Activated T-cell treated with anti-CD3 and anti-CD28 coated beads, Interleukin-2, amount 50 U/mL, for 4 hours (primary cell): Measurements from ENCODE around the gene IGFBP5. TPM values are rescaled to one million over a fixed set of nuclear protein-coding genes. Genes with fewer than 3 reads are reported as not detected.

Source experiments
- ATAC-seq, 2 donors: fragments of 200-7000 bp; cut with Tn5 transposase; one replicate each; pipeline ENCODE4 v1.10.0; 2021
- DNase-seq: peaks from one replicate; pipeline ENCODE4 v3.0.0-alpha.2; 2020
- H3K27me3 Mint-ChIP-seq: one replicate; pipeline ENCODE4 v1.8.0; 2021; ENCODE audit warnings: low read depth, mixed read lengths
- H3K36me3 Mint-ChIP-seq: one replicate; pipeline ENCODE4 v1.8.0; 2022; ENCODE audit warnings: mixed read lengths; ENCODE audit not compliant: insufficient read depth
- H3K4me1 Mint-ChIP-seq: one replicate; pipeline ENCODE4 v1.8.0; 2021; ENCODE audit warnings: low read depth, mixed read lengths
- H3K4me3 Mint-ChIP-seq: one replicate; pipeline ENCODE4 v1.8.0; 2021; ENCODE audit warnings: mild to moderate bottlenecking, moderate library complexity, mixed read lengths
- H3K9me3 Mint-ChIP-seq: one replicate; pipeline ENCODE4 v1.8.0; 2021; ENCODE audit warnings: mixed read lengths
- total RNA-seq, 3 donors: library from RNA; stranded (reverse); gene quantifications; one replicate each; pipeline ENCODE4 v1.2.1, GENCODE V29; 2021

IGFBP5 gene
- total RNA-seq, 3 donors from 2014 or later, result 1.8 to 2.7 (median 2.4) TPM

DNA sequence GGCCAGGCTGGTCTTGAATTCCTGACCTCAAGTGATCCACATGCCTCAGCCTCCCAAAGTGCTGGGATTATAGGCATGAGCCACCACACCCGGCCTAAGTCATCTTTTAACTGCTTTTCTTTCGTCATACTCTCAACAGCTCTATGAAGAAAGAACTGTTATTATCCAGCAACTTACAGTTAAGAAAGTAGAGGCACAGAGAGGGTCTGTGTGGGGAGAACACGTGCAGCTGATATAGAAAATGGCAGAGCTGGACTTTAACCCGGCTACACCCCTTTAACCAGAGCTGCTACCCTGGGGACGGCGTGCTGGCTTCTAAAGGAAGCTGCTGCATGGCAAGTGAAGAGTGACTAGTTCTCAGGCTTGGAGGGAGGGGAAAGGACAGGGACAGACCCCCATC is 36.6 kb downstream of the IGFBP5 start:
- peaks cover 4% of the 10 kb centered on the region for H3K27me3 Mint-ChIP-seq
- H3K9me3 Mint-ChIP-seq, result no peaks in the 10 kb centered on the region
- ATAC-seq (no peak), DNase-seq (no peak)
- H3K4me3 Mint-ChIP-seq, result no peak overlapping the region
- H3K36me3 Mint-ChIP-seq, result no peaks in the 10 kb centered on the region
- H3K4me1 Mint-ChIP-seq, result no peaks in the 10 kb centered on the region

DNA sequence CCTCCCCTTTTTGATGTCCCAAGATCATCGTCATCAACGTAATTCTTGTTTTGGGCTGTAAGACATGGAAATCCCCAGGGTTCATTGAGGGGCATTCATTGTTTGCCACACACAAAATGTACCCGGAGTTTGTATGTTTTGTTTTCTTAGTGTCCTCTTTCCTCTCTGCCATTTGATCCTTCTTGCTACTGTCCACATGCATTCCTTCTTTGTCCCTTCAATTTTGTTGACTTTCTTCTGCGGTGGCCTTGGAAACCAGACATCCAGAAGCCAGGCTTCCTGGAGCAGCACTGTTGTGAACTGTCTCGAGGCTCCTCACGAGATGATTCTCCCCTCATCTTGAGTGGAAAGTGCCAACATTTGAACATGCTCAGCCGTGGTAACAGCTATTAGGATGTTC is 37.4 kb downstream of the IGFBP5 start:
- H3K4me3 Mint-ChIP-seq, result no peak overlapping the region
- H3K9me3 Mint-ChIP-seq, result no peaks in the 10 kb centered on the region
- H3K27me3 Mint-ChIP-seq, result peaks cover 11% of the 10 kb centered on the region
- no peaks in the 10 kb centered on the region for H3K36me3 Mint-ChIP-seq
- no peak for DNase-seq
- ATAC-seq, result no peak
- no peaks in the 10 kb centered on the region for H3K4me1 Mint-ChIP-seq

DNA sequence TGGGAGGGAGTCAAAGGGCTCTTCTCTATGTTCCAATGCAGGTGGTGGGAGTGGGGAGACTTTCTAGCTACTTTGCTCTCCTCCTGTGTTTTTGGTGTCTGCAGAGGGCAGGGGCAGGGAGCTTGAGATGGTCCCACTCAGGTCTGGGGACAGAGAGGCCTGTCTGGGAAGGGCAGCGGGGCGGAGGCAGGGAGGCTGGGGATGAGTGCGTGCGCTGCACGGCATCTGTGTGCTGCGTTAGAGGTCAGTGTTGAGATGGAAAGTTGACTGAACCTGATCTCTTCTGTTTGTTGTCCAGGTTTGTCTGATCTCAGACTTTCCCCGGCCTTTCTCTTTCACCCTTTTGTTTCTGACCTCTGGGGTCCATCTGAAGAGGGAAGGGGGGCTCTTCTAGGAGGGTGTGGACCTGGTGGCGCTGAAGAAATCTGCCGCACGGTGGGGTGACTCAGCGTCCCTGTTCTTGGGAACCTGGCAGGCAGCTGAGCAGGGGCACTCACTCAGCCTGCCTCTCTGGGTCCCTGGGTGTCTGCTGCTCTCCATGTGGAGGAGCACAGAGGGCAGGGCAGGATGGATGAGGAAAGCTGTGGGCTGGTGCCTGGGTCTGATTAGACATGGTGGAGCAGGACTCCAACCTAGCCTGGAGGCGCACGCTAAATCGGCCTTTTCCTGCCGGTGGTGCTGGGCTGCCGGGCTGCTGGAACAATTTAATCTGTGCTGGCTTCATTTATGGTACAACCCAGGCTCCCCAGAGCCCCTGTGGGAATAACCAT is 38.1 kb downstream of the IGFBP5 start:
- Mint-ChIP-seq H3K27me3 (peaks cover 16% of the 10 kb centered on the region), H3K9me3 (no peaks in the 10 kb centered on the region), H3K4me1 (no peaks in the 10 kb centered on the region), H3K4me3 (no peak overlapping the region), H3K36me3 (no peaks in the 10 kb centered on the region)
- no peak for DNase-seq
- no peak for ATAC-seq

DNA sequence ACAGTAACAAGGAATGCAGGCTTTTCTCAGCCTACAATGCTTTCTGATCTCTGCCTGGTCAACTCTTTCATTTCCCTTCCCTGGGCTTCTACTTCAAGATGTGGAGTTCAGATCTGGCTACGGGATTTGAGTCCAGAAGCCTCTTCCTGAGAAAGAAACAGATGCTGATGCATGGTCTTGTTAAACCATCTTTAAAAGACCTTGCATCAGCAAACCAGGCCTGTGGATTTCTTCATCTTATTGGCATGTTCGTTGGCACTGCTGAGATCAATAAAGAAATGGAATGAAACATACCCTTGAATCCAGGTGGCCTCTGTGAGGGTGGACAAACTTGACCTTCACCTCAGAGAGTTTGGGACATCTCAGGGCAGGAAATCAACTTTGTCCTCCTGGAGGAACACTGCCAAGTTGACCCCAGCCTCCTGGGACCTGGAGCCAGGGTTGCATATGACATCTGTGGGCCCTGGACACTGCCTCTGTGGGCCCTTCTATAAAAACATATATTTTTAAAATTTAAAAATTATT is 40.8 kb downstream of the IGFBP5 start:
- Mint-ChIP-seq H3K4me1 (no peaks in the 10 kb centered on the region), H3K27me3 (peaks cover 16% of the 10 kb centered on the region), H3K36me3 (no peaks in the 10 kb centered on the region), H3K4me3 (no peak overlapping the region), H3K9me3 (no peaks in the 10 kb centered on the region)
- no peak for ATAC-seq
- DNase-seq, result no peak

DNA sequence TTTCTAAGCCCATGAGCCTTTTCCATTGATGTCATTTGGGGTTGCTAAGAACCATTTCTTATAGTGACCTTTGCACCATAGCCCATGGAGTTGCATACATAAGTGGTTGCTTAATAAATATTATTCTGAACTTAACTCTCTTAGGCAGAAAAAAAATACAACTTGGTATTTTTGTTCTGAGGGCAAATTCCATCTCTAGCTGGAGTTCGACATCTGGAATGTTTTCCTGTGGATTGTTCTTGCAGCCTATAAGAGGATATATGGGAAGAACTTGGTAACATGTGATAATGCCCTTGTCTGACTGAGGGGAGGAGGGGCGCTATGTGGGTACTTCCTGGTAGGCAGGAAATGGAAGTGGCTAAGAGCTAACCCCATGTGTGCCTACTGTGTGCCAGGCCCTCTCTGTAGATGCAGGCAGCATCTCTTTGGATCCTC is 41.4 kb downstream of the IGFBP5 start:
- Mint-ChIP-seq H3K27me3 (peaks cover 16% of the 10 kb centered on the region), H3K4me3 (no peak overlapping the region), H3K36me3 (no peaks in the 10 kb centered on the region), H3K9me3 (no peaks in the 10 kb centered on the region), H3K4me1 (no peaks in the 10 kb centered on the region)
- DNase-seq, result no peak
- ATAC-seq, result no peak

DNA sequence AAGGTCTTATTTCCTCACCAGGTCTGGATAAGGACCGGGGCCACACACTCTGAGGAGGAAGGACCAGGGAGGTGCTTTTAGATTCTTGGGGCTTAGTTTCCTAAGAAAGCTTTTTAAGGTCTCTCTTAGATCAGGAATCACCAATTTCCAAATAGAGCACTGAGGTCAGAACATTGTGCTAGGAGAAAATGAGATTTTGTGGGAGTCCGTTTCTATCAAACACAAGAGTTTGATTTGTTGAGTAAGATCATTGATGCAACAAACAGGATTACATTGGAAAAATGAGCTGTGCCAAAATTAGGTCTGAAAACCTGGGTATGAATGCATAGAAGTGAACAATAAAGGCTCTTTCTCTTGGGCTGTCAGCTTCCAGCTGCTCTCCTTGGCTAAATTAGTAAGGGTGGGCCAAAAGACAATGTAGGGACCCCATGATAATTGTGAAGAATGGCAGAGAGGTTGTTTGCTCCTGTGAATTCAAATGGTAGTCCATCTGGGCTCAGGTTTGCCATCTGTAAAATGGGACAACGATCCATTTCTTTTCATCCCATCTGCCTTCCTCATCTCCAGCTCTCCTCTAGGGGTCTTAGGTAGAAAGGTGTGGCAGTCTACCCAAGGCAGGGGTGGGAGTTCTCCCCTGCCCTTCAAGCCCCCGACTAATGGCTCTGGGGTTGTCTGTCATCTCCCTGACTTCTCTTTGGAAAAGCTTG is 42.1 kb downstream of the IGFBP5 start:
- peaks cover 16% of the 10 kb centered on the region for H3K27me3 Mint-ChIP-seq
- no peaks in the 10 kb centered on the region for H3K36me3 Mint-ChIP-seq
- H3K9me3 Mint-ChIP-seq, result no peaks in the 10 kb centered on the region
- ATAC-seq, result no peak
- H3K4me1 Mint-ChIP-seq, result no peaks in the 10 kb centered on the region
- no peak for DNase-seq
- no peak overlapping the region for H3K4me3 Mint-ChIP-seq

DNA sequence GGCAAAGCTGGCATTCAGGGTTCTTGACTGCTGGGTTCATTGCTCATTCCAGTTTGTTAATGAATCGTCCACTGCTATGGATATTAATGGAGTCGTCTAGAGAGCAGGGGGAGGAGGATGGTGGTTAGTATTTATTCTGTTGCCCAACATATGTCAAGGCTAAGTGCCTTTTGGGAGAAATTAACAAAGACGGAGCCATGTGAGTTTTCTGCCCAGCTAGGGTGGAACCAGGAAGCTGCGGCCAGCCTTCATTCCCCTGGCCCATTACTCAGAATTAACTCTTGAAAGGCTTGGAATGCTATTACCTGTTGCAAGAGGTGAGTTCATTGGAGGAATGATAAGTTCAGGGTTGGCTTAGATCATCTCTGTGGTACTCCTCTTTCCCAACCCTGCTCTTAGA is 42.8 kb downstream of the IGFBP5 start:
- Mint-ChIP-seq H3K4me1 (no peaks in the 10 kb centered on the region), H3K9me3 (no peaks in the 10 kb centered on the region), H3K27me3 (peaks cover 13% of the 10 kb centered on the region), H3K4me3 (no peak overlapping the region), H3K36me3 (no peaks in the 10 kb centered on the region)
- DNase-seq (no peak), ATAC-seq (no peak)

DNA sequence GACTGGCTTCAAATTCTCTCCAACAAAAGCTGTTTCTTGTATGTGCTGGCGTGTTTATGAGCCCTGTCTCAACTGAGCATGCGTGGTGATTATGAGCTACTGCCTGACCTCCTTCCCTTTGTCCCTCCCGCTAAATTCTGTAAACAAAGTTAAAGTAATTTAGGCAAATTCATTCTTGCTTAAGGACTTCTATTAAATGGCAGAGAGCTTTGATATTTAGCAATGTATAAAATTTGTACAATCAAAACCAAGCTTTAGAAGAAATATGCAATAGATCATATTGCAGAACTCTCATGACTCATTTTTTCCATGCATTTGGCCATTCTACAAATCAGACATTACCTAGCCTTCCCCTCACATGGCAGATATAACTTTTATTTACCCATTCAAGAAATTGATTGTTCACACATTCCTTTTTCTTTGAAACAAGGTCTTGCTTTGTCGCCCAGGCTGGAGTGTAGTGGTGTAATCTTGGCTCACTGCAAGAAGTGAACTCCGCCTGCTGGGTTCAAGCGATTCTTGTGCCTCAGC is 43.9 kb downstream of the IGFBP5 start:
- ATAC-seq (no peak), DNase-seq (no peak)
- H3K4me1 Mint-ChIP-seq, result no peaks in the 10 kb centered on the region
- H3K27me3 Mint-ChIP-seq, result peaks cover 13% of the 10 kb centered on the region
- no peaks in the 10 kb centered on the region for H3K9me3 Mint-ChIP-seq
- H3K4me3 Mint-ChIP-seq, result no peak overlapping the region
- no peaks in the 10 kb centered on the region for H3K36me3 Mint-ChIP-seq

DNA sequence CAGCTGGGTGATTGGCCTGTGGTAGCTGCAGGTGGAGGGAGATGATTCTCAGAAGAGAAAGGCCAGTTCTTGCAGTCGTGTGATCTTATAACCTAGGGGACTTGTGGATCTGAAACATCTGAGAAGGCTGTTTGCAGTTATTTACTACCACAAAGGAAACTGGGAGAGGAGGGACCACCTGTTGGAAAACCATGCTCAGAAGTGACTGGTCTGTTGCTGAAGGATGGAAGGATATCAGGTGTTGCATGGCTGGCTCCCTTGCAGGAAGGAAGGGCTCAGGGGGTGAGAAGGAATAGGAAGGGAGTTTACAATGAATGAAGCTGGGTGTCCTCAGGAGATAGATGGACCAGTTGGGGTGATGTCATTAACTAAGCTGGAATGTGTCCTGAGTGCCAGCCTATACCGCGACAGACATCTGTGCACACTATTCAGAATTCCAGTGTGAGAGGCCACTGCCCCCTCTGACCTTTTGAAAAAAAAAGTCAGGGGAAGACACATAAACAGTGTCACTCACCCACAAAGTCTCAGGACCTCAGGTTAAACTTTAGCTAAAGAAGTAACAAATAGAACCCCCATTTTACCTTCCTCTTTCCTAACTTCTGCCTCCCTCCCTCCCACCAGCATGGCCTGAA is 44.6 kb downstream of the IGFBP5 start:
- H3K36me3 Mint-ChIP-seq, result no peaks in the 10 kb centered on the region
- peaks cover 13% of the 10 kb centered on the region for H3K27me3 Mint-ChIP-seq
- no peaks in the 10 kb centered on the region for H3K4me1 Mint-ChIP-seq
- DNase-seq, result no peak
- H3K4me3 Mint-ChIP-seq, result no peak overlapping the region
- ATAC-seq, result no peak
- no peaks in the 10 kb centered on the region for H3K9me3 Mint-ChIP-seq

DNA sequence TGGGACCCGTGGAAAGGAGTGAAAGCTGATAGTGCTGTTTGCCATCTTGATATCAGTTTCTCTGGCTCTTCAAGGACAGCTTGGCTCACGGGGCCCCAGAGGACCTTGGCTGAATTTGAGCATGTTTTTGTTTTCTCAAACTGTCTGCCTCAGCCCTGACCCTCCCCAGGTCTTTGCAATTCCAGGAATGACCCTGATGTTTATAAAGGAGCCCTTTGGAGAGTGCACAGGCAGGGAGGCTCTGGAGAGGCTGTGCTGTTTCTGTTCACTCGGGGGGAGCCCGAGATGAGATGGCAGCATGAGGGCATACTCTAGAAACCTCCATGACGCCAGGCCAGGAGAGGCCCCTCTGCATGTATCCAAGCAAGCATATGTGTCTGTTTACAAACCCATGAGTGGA is 45.8 kb downstream of the IGFBP5 start:
- Mint-ChIP-seq H3K27me3 (peaks cover 13% of the 10 kb centered on the region), H3K9me3 (no peaks in the 10 kb centered on the region), H3K4me1 (no peaks in the 10 kb centered on the region), H3K36me3 (no peaks in the 10 kb centered on the region), H3K4me3 (no peak overlapping the region)
- no peak for ATAC-seq
- DNase-seq, result no peak

DNA sequence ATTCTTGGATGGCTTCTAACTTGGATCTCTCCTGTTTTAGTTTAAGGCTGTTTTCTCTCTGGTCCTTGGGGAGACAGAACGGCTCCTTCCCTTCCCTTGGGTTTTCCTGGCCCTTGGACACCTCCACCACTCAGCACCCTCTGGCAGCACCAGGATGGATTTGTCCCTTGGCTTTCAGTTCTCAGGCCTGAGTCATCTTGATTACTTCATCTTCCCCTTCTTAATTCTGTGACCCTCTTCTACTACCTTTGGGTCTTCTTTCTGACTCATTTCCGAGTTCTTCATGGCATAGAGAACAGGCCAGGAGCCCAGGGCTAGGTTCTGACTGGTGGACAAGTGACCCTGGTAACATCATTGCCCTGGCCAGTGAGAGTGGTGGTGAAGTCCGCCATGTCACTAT is 47.2 kb downstream of the IGFBP5 start:
- H3K9me3 Mint-ChIP-seq, result no peaks in the 10 kb centered on the region
- no peaks in the 10 kb centered on the region for H3K36me3 Mint-ChIP-seq
- peaks cover 12% of the 10 kb centered on the region for H3K27me3 Mint-ChIP-seq
- H3K4me3 Mint-ChIP-seq, result no peak overlapping the region
- ATAC-seq, result no peak
- H3K4me1 Mint-ChIP-seq, result no peaks in the 10 kb centered on the region
- DNase-seq, result no peak

DNA sequence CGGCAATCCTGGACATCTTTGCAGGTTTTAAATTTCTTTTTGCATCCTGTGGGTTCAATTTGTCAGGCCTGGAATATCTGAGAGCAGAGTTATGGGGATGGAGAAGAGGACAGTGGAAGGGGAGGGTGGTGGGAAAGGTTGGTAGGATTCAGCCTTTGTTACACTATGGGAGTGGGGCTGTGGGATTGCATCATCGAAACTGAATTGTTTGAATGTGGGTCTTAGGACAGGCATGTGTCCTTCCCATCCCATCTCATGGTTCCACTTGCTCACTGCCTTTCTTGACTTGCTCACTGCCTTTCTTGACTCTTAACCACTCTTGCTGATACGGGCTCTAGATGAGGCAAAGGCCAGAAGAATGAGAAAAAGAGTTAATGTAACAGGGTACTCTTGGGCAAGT is 49.2 kb downstream of the IGFBP5 start:
- Mint-ChIP-seq H3K9me3 (no peaks in the 10 kb centered on the region), H3K27me3 (peaks cover 10% of the 10 kb centered on the region), H3K36me3 (no peaks in the 10 kb centered on the region), H3K4me1 (no peaks in the 10 kb centered on the region), H3K4me3 (no peak overlapping the region)
- DNase-seq (no peak), ATAC-seq (no peak)

DNA sequence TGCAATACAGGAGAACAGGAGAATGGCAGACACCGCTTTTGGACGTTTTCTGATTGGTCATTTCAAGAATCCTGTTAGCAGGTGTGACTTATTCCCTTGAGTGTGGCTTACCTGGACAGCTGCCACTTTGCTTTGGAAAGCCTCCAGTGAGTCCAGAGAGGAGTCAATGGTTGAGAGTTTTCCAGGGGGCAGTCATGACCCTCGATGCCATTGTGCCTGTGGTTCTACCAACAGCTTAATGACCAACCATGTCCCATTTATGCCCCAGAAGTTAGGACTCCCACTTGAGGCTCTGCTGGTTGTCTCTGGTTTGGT is 49.8 kb downstream of the IGFBP5 start:
- H3K36me3 Mint-ChIP-seq, result no peaks in the 10 kb centered on the region
- DNase-seq, result no peak
- ATAC-seq, result no peak
- no peaks in the 10 kb centered on the region for H3K4me1 Mint-ChIP-seq
- H3K4me3 Mint-ChIP-seq, result no peak overlapping the region
- no peaks in the 10 kb centered on the region for H3K9me3 Mint-ChIP-seq
- H3K27me3 Mint-ChIP-seq, result peaks cover 13% of the 10 kb centered on the region

DNA sequence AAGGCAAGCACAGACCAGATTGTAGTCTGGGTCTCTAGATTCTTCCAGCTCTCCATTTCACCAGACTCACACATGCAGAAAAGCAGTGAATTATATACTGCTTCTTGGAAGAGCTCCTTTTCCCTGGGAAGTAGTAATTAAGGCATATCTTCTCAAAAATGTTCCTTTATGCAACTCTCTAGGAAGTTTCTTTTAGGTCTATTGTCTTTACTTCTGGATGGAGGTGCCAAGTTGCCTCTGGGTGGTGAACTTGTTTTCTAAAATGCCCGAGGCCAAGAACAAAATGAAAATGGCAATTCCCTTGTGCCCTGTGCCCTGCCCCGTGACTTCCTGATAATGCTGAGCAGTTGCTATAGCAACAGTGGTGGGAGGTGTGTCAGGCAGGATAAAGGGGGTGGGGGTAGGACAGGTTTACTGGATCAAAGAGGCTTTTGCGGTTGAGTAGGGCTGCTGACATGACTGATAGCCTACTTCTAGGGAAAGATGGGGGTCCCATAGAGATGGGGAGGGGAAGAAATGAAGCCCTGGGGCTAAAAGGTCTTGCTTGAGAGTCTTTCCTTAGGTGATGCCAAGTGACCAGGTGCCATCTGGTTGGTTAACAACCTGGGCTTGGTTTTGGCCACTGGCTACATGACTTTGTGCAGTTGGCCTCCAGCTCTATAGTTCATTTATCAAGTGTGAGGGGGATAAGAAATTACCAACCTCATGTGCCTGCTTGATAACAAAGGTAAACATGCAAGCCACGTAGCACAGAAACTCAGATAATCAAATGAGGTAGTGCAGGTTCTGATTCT is 50.3 kb downstream of the IGFBP5 start:
- ATAC-seq (no peak), DNase-seq (no peak)
- Mint-ChIP-seq H3K9me3 (no peaks in the 10 kb centered on the region), H3K4me1 (no peaks in the 10 kb centered on the region), H3K27me3 (peaks cover 14% of the 10 kb centered on the region), H3K4me3 (no peak overlapping the region), H3K36me3 (no peaks in the 10 kb centered on the region)
